SK-N-SH (cell line): ENCODE measurements around the gene NUMB.

Source experiments
- EP300 ChIP-seq, 2 experiments: IDR thresholded peaks; 2 replicates each; pipeline versions ENCODE4 v1.4.0 to v1.6.1; 2012; ENCODE audit warnings: borderline replicate concordance in 1 of 2, low read depth in 1 of 2, low read length in 1 of 2
- RAD21 ChIP-seq: IDR thresholded peaks from 2 replicates; pipeline ENCODE4 v1.6.1; 2012; ENCODE audit warnings: mild to moderate bottlenecking, low read length
- YY1 ChIP-seq: IDR thresholded peaks from 2 replicates; pipeline ENCODE4 v1.4.0; 2012; ENCODE audit warnings: low read depth, mild to moderate bottlenecking
- TF ChIP-seq, protein P1 (sequence below): fragments of 200-600 bp; sonication (generic); IDR thresholded peaks from 2 replicates; pipeline ENCODE4 v1.6.1; 2017; ENCODE audit warnings: antibody characterized with exemption, mild to moderate bottlenecking, moderate library complexity

DNA sequence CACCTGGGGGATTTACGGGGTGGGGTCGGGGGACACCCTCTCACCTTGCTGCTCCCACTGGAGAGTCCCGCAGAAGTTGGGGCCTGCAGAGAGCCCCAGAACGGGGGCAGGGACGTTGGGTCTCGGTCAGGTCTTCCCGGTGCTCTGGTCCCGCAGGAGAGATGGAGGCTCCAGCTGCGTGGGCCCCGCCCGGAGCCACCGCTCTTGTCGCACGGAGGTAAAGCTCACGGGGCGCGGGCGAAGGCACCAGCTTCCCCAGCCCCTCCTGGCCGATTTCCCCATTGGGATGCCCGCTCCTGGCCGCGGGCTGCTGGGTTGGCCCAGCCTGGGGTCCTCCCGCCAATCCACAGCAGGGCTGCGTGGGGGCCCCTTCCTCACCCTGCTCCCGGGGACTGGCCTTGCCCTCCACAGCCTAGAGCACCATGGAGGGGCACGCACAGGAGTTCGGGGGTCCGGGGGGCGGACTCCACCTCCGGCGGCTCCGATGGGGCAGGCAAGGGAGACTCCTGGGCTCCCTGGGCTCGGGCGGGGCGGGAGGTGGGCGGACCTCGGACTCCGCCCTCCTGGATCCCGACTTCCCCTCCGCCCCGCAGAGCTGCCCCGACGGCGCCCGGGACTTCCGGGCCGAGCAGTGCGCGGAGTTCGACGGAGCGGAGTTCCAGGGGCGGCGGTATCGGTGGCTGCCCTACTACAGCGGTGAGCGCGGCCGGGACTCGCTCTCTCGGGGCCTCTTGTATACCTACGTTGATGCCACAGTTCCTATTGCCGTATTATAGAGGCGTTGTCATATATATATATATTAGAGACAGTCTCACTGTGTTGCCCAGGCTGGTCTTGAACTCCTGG lies 212.6 kb downstream of the NUMB start:
- TF ChIP-seq EP300 (IDR thresholded peaks at IDR 0.05; ENCODE audit: borderline replicate concordance in 1 of 2, low read depth in 1 of 2, low read length in 1 of 2) (no peak), RAD21 (no peak), YY1 (no peak)
- TF ChIP-seq, protein P1, sequence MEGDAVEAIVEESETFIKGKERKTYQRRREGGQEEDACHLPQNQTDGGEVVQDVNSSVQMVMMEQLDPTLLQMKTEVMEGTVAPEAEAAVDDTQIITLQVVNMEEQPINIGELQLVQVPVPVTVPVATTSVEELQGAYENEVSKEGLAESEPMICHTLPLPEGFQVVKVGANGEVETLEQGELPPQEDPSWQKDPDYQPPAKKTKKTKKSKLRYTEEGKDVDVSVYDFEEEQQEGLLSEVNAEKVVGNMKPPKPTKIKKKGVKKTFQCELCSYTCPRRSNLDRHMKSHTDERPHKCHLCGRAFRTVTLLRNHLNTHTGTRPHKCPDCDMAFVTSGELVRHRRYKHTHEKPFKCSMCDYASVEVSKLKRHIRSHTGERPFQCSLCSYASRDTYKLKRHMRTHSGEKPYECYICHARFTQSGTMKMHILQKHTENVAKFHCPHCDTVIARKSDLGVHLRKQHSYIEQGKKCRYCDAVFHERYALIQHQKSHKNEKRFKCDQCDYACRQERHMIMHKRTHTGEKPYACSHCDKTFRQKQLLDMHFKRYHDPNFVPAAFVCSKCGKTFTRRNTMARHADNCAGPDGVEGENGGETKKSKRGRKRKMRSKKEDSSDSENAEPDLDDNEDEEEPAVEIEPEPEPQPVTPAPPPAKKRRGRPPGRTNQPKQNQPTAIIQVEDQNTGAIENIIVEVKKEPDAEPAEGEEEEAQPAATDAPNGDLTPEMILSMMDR = no peak
